Astrocyte (in vitro differentiated cells and primary cell): Measurements from ENCODE around the gene KCNJ1. TPM values are rescaled to one million over a fixed set of nuclear protein-coding genes. Genes with fewer than 3 reads are reported as not detected.

Experiments
- DNase-seq: peaks from one replicate; pipeline ENCODE4 v3.0.0-alpha.2; 2010; ENCODE audit warnings: low read depth
- FAIRE-seq: peaks from 2 replicates; lab custom pipeline; 2011; peaks lifted over from hg19 to GRCh38; lab: Jason Lieb, UNC
- H2AFZ ChIP-seq: 2 replicates; pipeline ENCODE4 v1.6.0; 2012; ENCODE audit warnings: low read depth, low read length, inconsistent platforms
- H3K27ac ChIP-seq: 2 replicates; pipeline ENCODE4 v1.5.1; 2011; ENCODE audit warnings: low read depth, low read length, inconsistent platforms
- H3K27me3 ChIP-seq: 2 replicates; pipeline ENCODE4 v1.6.0; 2011; ENCODE audit warnings: low read length, inconsistent platforms; ENCODE audit not compliant: insufficient read depth
- H3K36me3 ChIP-seq: 2 replicates; pipeline ENCODE4 v1.5.1; 2011; ENCODE audit warnings: low read length, inconsistent platforms; ENCODE audit not compliant: insufficient read depth
- H3K4me1 ChIP-seq: 2 replicates; pipeline ENCODE4 v1.5.1; 2011; ENCODE audit warnings: low read length, inconsistent platforms; ENCODE audit not compliant: insufficient read depth
- H3K4me2 ChIP-seq: 2 replicates; pipeline ENCODE4 v1.6.0; 2012; ENCODE audit warnings: low read length, inconsistent platforms
- H3K4me3 ChIP-seq: 2 replicates; pipeline ENCODE4 v1.5.1; 2011; ENCODE audit warnings: low read depth, mild to moderate bottlenecking, low read length, inconsistent platforms; ENCODE audit not compliant: insufficient read depth
- H3K79me2 ChIP-seq: 2 replicates; pipeline ENCODE4 v1.6.0; 2012; ENCODE audit warnings: mild to moderate bottlenecking, low read length, inconsistent platforms; ENCODE audit not compliant: insufficient read depth
- H3K9ac ChIP-seq: 2 replicates; pipeline ENCODE4 v1.6.0; 2012; ENCODE audit warnings: mild to moderate bottlenecking, low read length, inconsistent platforms
- H3K9me3 ChIP-seq: 2 replicates; pipeline ENCODE4 v1.5.1; 2012; ENCODE audit warnings: low read depth, mild to moderate bottlenecking, low read length, inconsistent platforms; ENCODE audit not compliant: insufficient read depth
- H4K20me1 ChIP-seq: 2 replicates; pipeline ENCODE4 v1.6.0; 2012; ENCODE audit warnings: low read length, inconsistent platforms; ENCODE audit not compliant: insufficient read depth
- H3K27ac Mint-ChIP-seq: one replicate; pipeline ENCODE4 v1.8.0; 2021; ENCODE audit warnings: mild to moderate bottlenecking, mixed read lengths; ENCODE audit not compliant: unreplicated experiment
- H3K27me3 Mint-ChIP-seq: one replicate; pipeline ENCODE4 v1.8.0; 2021; ENCODE audit warnings: low read depth, mixed read lengths; ENCODE audit not compliant: unreplicated experiment
- H3K36me3 Mint-ChIP-seq: one replicate; pipeline ENCODE4 v1.8.0; 2021; ENCODE audit warnings: low read depth, mixed read lengths; ENCODE audit not compliant: unreplicated experiment
- H3K4me1 Mint-ChIP-seq: one replicate; pipeline ENCODE4 v1.8.0; 2021; ENCODE audit warnings: low read depth, mixed read lengths; ENCODE audit not compliant: unreplicated experiment
- H3K4me3 Mint-ChIP-seq: one replicate; pipeline ENCODE4 v1.8.0; 2021; ENCODE audit warnings: mild to moderate bottlenecking, moderate library complexity, mixed read lengths; ENCODE audit not compliant: unreplicated experiment
- H3K9me3 Mint-ChIP-seq: one replicate; pipeline ENCODE4 v1.8.0; 2021; ENCODE audit warnings: mild to moderate bottlenecking, mixed read lengths; ENCODE audit not compliant: unreplicated experiment
- CTCF ChIP-seq: IDR thresholded peaks from 2 replicates; pipeline ENCODE4 v1.5.1; 2011; ENCODE audit warnings: low read depth, mild to moderate bottlenecking, inconsistent platforms, low read length, moderate library complexity; ENCODE audit not compliant: insufficient read depth
- EZH2 ChIP-seq: IDR thresholded peaks from 2 replicates; pipeline ENCODE4 v1.6.1; 2012; ENCODE audit warnings: mild to moderate bottlenecking, low read length, inconsistent platforms; ENCODE audit not compliant: insufficient read depth
- total RNA-seq: library from RNA; stranded (reverse); gene quantifications from 2 replicates; pipeline ENCODE4 v1.2.1, GENCODE V29; 2021

The KCNJ1 gene
- total RNA-seq, 1 donor from 2014 or later: not detected

GRCh38 chr11:128902515-128903066 is 35.5 kb upstream of the KCNJ1 start:
- peak; percentile 75 for DNase-seq
- H3K4me1 Mint-ChIP-seq: peaks cover 36% of the 10 kb centered on the region
- peak overlapping the region; percentile 82 for H3K4me2 ChIP-seq
- H3K27ac Mint-ChIP-seq: peak overlapping the region; percentile 81
- no peaks in the 10 kb centered on the region for H3K79me2 ChIP-seq
- H3K4me1 ChIP-seq: peaks cover 25% of the 10 kb centered on the region
- no peak for TF ChIP-seq EZH2
- TF ChIP-seq CTCF: no peak
- H2AFZ ChIP-seq: peak overlapping the region; percentile 3
- no peak overlapping the region for H3K4me3 ChIP-seq
- H3K9me3 Mint-ChIP-seq: no peaks in the 10 kb centered on the region
- no peak overlapping the region for H3K27ac ChIP-seq
- H3K27me3 Mint-ChIP-seq: peaks cover 21% of the 10 kb centered on the region
- no peaks in the 10 kb centered on the region for H3K36me3 ChIP-seq
- peaks cover 3% of the 10 kb centered on the region for H3K36me3 Mint-ChIP-seq
- no peak for FAIRE-seq
- H3K27me3 ChIP-seq: no peaks in the 10 kb centered on the region
- peak overlapping the region; percentile 40 for H3K4me3 Mint-ChIP-seq
- H3K9me3 ChIP-seq: no peaks in the 10 kb centered on the region
- H3K9ac ChIP-seq: no peak overlapping the region
- H4K20me1 ChIP-seq: no peaks in the 10 kb centered on the region

- Histone ChIP-seq H3K27ac (no peak overlapping the region), H3K79me2 (no peaks in the 10 kb centered on the region), H3K4me2 (peak overlapping the region; percentile 82), H3K4me1 (peaks cover 25% of the 10 kb centered on the region), H3K27me3 (no peaks in the 10 kb centered on the region), H3K9ac (no peak overlapping the region), H3K4me3 (no peak overlapping the region), H2AFZ (peak overlapping the region; percentile 3), H3K9me3 (no peaks in the 10 kb centered on the region), H4K20me1 (no peaks in the 10 kb centered on the region), H3K36me3 (no peaks in the 10 kb centered on the region)
- Mint-ChIP-seq H3K9me3 (no peaks in the 10 kb centered on the region), H3K36me3 (peaks cover 3% of the 10 kb centered on the region), H3K4me1 (peaks cover 36% of the 10 kb centered on the region), H3K27me3 (peaks cover 25% of the 10 kb centered on the region), H3K27ac (peak overlapping the region; percentile 81), H3K4me3 (peak overlapping the region; percentile 50)
- FAIRE-seq (no peak), DNase-seq (no peak)
- TF ChIP-seq EZH2: no peak
- TF ChIP-seq CTCF: no peak
Measured at GRCh38 chr11:128901653-128902514, 34.8 kb upstream of the KCNJ1 start.
